HFF-Myc (cell line): Measurements from ENCODE around the gene STX8.
"Not testable (repeated sequence)": the region's sequence is repeated elsewhere in the genome, so short reads cannot be mapped to it uniquely, and the experiment has no call there.

ENCODE experiments used
- DNase-seq: peaks from one replicate; pipeline ENCODE4 v3.0.0-alpha.2; 2011; ENCODE audit warnings: low read depth; ENCODE audit errors: extremely low read depth
- H3K4me3 ChIP-seq: replicated peaks from 2 replicates; pipeline ENCODE4 v1.5.1; 2011; ENCODE audit warnings: low read depth, mild to moderate bottlenecking, control low read depth, low read length
- TF ChIP-seq, protein P1 (sequence below): IDR thresholded peaks from 2 replicates; pipeline ENCODE4 v1.5.1; 2012; ENCODE audit warnings: mild to moderate bottlenecking, low read depth, low read length, control low read depth; ENCODE audit errors: missing control alignments

The STX8 gene

DNA sequence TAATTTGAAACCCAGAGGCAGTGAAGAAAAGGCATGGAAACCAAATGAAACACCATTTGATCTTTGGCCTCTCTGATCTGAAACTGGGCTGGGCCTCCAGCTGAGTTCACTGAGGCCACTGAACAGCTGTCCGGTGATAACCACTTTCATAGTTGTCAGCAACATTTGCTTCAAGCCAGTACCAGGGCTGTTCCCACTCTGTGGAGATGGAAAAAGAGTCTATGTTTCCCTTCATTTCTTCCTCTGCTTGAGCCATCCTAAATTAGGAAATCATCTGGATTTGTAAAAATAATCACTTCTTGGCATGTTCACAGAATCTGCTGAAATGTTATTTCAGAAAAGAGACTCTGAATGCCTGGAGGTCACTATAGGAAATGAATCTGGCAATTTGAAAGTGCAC lies 119.3 kb downstream of the STX8 start:
- no peak overlapping the region for H3K4me3 ChIP-seq
- TF ChIP-seq, protein P1, sequence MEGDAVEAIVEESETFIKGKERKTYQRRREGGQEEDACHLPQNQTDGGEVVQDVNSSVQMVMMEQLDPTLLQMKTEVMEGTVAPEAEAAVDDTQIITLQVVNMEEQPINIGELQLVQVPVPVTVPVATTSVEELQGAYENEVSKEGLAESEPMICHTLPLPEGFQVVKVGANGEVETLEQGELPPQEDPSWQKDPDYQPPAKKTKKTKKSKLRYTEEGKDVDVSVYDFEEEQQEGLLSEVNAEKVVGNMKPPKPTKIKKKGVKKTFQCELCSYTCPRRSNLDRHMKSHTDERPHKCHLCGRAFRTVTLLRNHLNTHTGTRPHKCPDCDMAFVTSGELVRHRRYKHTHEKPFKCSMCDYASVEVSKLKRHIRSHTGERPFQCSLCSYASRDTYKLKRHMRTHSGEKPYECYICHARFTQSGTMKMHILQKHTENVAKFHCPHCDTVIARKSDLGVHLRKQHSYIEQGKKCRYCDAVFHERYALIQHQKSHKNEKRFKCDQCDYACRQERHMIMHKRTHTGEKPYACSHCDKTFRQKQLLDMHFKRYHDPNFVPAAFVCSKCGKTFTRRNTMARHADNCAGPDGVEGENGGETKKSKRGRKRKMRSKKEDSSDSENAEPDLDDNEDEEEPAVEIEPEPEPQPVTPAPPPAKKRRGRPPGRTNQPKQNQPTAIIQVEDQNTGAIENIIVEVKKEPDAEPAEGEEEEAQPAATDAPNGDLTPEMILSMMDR: no peak
- DNase-seq: no peak

DNA sequence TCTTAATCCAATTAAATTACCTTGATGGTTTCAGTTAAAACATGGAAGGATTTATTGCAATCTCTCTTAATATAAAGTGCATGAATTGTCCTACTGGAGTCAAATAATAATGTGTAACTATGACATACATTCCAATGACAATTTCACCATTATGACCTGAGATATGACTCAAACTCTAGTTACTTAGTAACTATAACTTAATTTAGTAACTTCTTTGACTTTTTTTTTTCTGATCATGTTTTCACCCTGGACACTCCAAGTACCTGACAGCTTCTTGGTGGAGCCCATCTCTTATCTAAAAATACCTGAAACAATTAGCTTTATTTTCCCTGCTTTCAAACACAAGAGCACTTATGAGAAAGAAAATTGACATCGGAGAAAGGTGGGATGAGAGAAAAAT lies 123.7 kb downstream of the STX8 start:
- DNase-seq: no peak
- H3K4me3 ChIP-seq: no peak overlapping the region
- TF ChIP-seq, protein P1: no peak

DNA sequence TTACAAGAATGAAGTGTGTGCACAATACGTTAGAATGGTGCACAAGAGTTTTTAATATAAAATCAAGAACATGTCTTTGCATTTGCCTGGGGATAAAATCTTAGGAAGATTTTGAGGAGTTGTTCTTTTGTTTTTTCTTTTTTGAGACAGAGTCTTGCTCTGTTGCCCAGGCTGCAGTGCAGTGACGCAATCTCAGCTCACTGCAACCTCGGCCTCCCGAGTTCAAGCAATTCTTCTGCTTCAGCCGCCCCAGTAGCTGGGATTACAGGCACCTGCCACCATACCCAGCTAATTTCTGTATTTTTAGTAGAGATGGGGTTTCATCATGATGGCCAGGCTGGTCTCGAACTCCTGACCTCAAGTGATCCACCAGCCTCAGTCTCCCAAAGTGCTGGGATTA lies 128.3 kb downstream of the STX8 start:
- H3K4me3 ChIP-seq, DNase-seq: not testable (repeated sequence)

DNA sequence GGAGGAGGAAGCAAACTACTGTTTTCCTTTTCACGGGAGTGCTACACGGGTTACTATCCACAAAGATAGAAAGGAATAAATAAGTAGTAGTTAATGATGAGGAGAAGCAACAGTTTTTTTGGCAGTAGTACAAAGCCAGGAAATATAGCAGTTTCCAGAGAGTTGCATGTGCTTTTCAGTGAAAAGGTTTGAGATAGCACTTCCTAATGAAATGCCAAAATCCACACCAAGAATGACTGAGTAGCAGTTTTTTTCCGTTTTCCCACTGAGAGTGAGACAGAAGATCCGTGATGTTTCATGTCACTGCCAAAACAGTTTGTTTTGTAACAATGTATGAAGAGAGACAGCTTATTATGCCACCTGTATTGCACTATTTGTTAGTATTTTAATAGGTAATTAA lies 129.1 kb downstream of the STX8 start:
- TF ChIP-seq, protein P1: no peak
- DNase-seq: no peak
- no peak overlapping the region for H3K4me3 ChIP-seq

DNA sequence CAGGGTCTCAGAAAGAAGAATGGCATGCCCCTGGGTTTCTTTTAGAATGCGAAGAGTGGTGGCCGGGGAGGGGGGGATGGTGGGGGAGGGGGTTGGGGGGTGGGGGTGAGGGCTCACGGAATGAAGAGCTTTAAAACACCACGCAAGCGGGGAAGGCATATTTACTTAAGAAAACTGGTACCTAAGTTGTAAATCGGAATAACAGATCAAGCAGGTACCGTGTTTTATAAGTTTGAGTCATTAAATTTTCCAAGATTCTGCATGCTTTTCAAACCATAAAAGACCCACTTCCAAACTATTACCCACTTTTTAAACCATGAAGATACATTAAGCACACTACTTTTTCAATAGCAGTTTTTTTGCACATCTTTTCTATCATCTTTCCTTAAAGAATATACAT lies 130.2 kb downstream of the STX8 start:
- no peak for DNase-seq
- H3K4me3 ChIP-seq: no peak overlapping the region
- TF ChIP-seq, protein P1: no peak

DNA sequence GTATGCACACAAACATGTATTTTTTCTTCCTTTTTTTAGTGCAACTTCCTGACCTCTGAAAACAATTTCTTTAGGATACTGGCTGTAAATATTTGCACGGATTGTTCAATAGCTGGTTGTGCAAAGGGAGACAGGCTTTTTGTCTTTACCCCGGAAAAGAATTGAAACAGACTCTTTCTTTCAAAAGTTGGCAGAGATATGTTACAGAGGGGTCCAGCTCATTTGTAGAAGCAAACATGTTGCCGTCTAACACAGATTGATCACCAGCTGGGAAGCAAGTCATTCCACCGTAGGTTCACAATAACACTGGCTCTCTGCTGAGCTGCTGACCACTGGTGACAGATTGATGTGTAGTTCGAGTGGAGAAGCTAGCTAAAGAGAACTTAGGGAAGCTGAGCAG lies 130.9 kb downstream of the STX8 start:
- TF ChIP-seq, protein P1: no peak
- no peak overlapping the region for H3K4me3 ChIP-seq
- no peak for DNase-seq

DNA sequence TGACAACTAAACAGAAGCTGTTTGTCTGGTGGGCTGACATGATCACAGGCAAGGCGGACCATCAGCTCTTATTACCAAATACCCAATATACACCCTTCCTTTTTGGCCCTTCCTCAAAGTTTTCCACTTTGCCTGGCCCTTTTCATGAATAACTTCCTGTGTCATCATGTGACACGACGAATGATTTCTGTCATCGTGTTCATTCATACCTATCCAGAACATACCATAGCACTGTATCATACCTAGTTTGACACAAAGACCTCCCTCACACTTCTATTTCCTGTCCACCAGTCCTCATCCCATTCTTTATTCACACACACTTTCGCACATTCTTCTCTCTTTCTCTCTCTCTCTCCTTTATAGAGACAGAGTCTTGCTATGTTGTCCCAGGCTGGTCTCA lies 131.8 kb downstream of the STX8 start:
- TF ChIP-seq, protein P1: no peak
- DNase-seq: no peak
- H3K4me3 ChIP-seq: no peak overlapping the region

DNA sequence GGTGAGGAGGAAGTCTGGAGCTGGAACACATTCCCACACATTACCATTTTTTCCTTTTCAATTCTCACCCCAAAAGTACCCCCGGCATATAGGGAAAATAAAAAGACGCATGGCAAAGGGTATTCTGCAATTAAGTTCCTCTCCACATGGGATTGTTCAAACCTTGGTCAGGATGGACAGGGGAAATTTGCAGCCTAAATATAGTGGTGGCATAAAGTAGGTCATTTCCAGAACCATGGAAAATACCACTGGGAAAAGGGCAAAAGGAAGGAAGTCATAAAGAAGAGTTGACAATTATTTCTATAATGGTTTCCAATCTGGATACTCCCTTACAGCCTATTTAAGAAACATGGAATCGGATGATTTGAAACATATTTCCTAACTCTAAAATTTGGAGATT lies 135.8 kb downstream of the STX8 start:
- DNase-seq: no peak
- H3K4me3 ChIP-seq: no peak overlapping the region
- TF ChIP-seq, protein P1: no peak
